HCT116 (cell line): ENCODE results near the gene AMBP. TPM values are rescaled to one million over a fixed set of nuclear protein-coding genes. Genes with fewer than 3 reads are reported as not detected.
A peak's percentile ranks its signal among the peaks of the same experiment; 100 is the strongest.

Experiments
- ATAC-seq: fragments of 200-7000 bp; cut with Tn5 transposase; 2 replicates; pipeline ENCODE4 v1.9.1; 2020; ENCODE audit warnings: mild to moderate bottlenecking, moderate library complexity
- BruUV-seq: library from RNA; stranded (reverse); fragments of 400-500 nt; replicated peaks from 2 replicates; lab custom pipeline; 2021; lab: Mats Ljungman, UMichigan
- CTCF ChIA-PET: fragments of 300-600 bp; sonication (Branson Sonifier 250); formaldehyde crosslinking; loops from one replicate; lab custom pipeline; 2021; ENCODE audit warnings: antibody characterized with exemption; lab: Charles Lee
- POLR2A ChIA-PET: fragments of 300-600, 350-600 bp; sonication (Branson Sonifier 250); formaldehyde crosslinking; loops from one replicate; lab custom pipeline; 2021; ENCODE audit warnings: antibody characterized with exemption; lab: Charles Lee
- RAD21 ChIA-PET, 2 experiments: fragments of 300-600 bp; sonication (Branson Sonifier 250); formaldehyde crosslinking; loops; one replicate each; lab custom pipeline; 2023; ENCODE audit warnings: low total read pairs in 2 of 2; ENCODE audit not compliant: uncharacterized antibody in 2 of 2, unreplicated experiment in 2 of 2, low non-redundant PET in 1 of 2; lab: Charles Lee
- DNase-seq: peaks from one replicate; pipeline ENCODE4 v3.0.0-alpha.2; 2010; ENCODE audit warnings: low read depth, low spot score
- H2AFZ ChIP-seq: fragments of 200-600 bp; shearing (Covaris generic), sonication (generic); 2 replicates; pipeline ENCODE4 v1.6.1; 2017; ENCODE audit warnings: low read depth, mixed run types, mixed read lengths, antibody characterized with exemption, low read length; ENCODE audit not compliant: poor library complexity, severe bottlenecking
- H3K27ac ChIP-seq: 2 replicates; pipeline ENCODE4 v1.5.1; 2012; ENCODE audit warnings: low read depth, low read length
- H3K27me3 ChIP-seq: fragments of 200-600 bp; sonication (generic); 2 replicates; pipeline ENCODE4 v1.6.1; 2016; ENCODE audit warnings: mixed run types, low read length, mixed read lengths; ENCODE audit not compliant: insufficient read depth
- H3K36me3 ChIP-seq, 2 experiments: fragments of 200-500 bp in 1 of 2; fragments of 200-600 bp in 1 of 2; sonication (Bioruptor generic) in 1 of 2; sonication (generic) in 1 of 2; 2 replicates each; pipeline versions ENCODE4 v1.5.1 to v1.6.1; 2014 to 2016; ENCODE audit warnings: low read length in 2 of 2, inconsistent platforms in 1 of 2, mixed read lengths in 1 of 2, mixed run types in 1 of 2; ENCODE audit not compliant: insufficient read depth in 2 of 2, control insufficient read depth in 1 of 2
- H3K4me1 ChIP-seq, 2 experiments: fragments of 200-600 bp in 1 of 2; sonication (generic) in 1 of 2; 2 replicates each; pipeline versions ENCODE4 v1.5.1 to v1.6.1; 2012 to 2017; ENCODE audit warnings: low read length in 2 of 2, inconsistent platforms in 1 of 2, mild to moderate bottlenecking in 1 of 2, mixed read lengths in 1 of 2, mixed run types in 1 of 2, moderate library complexity in 1 of 2; ENCODE audit not compliant: insufficient read depth in 2 of 2, control insufficient read depth in 1 of 2
- H3K4me2 ChIP-seq: fragments of 200-600 bp; sonication (generic); 2 replicates; pipeline ENCODE4 v1.6.1; 2017; ENCODE audit warnings: mixed run types, low read length, mixed read lengths
- H3K4me3 ChIP-seq, 2 experiments: fragments of 200-600 bp in 1 of 2; sonication (generic) in 1 of 2; replicated peaks in 1 of 2; 2 replicates each; pipeline ENCODE4 v1.5.1; 2011 to 2016; ENCODE audit warnings: low read length in 2 of 2, control low read depth in 1 of 2, low read depth in 1 of 2, mild to moderate bottlenecking in 1 of 2, mixed read lengths in 1 of 2, mixed run types in 1 of 2
- H3K79me2 ChIP-seq: fragments of 200-600 bp; sonication (generic); 2 replicates; pipeline ENCODE4 v1.6.1; 2017; ENCODE audit warnings: mild to moderate bottlenecking, mixed run types, low read length, moderate library complexity, mixed read lengths; ENCODE audit not compliant: insufficient read depth
- H3K9ac ChIP-seq: fragments of 200-600 bp; sonication (generic); 2 replicates; pipeline ENCODE4 v1.6.1; 2016; ENCODE audit warnings: low read length, mixed read lengths
- H3K9me2 ChIP-seq: fragments of 200-600 bp; sonication (generic), shearing (Covaris generic); 2 replicates; pipeline ENCODE4 v1.6.1; 2017; ENCODE audit warnings: mixed run types, mild to moderate bottlenecking, moderate library complexity; ENCODE audit not compliant: insufficient read depth
- H3K9me3 ChIP-seq, 2 experiments: fragments of 200-500 bp in 1 of 2; fragments of 200-600 bp in 1 of 2; sonication (Bioruptor generic) in 1 of 2; sonication (generic) in 1 of 2; 2 replicates each; pipeline ENCODE4 v1.6.1; 2014 to 2017; ENCODE audit warnings: low read length in 2 of 2, mixed read lengths in 2 of 2, inconsistent platforms in 1 of 2, low read depth in 1 of 2, mild to moderate bottlenecking in 1 of 2, mixed run types in 1 of 2, moderate library complexity in 1 of 2; ENCODE audit not compliant: control insufficient read depth in 1 of 2, insufficient read depth in 1 of 2
- H4K20me1 ChIP-seq: fragments of 200-600 bp; sonication (generic), shearing (Covaris generic); 2 replicates; pipeline ENCODE4 v1.6.1; 2017; ENCODE audit warnings: mixed run types, mild to moderate bottlenecking, moderate library complexity; ENCODE audit not compliant: insufficient read depth
- CBX3 ChIP-seq: IDR thresholded peaks from 2 replicates; pipeline ENCODE4 v1.6.1; 2012; ENCODE audit warnings: low read depth
- EGR1 ChIP-seq: IDR thresholded peaks from 2 replicates; pipeline ENCODE4 v1.6.1; 2012; ENCODE audit warnings: low read depth
- EZH2 ChIP-seq: fragments of 200-600 bp; sonication (generic); IDR thresholded peaks from 2 replicates; pipeline ENCODE4 v1.6.1; 2017; ENCODE audit warnings: antibody characterized with exemption, mixed run types
- RAD21 ChIP-seq: IDR thresholded peaks from 2 replicates; pipeline ENCODE4 v1.6.1; 2012; ENCODE audit warnings: low read depth, mild to moderate bottlenecking
- REST ChIP-seq: IDR thresholded peaks from 2 replicates; pipeline ENCODE4 v1.6.1; 2012; ENCODE audit warnings: low read depth
- intact Hi-C: fragments of 100-400 bp; cut with micrococcal nuclease; formaldehyde crosslinking; loops from 2 replicates; pipeline ENCODE4 v1.10.0; 2022
- total RNA-seq: library from RNA; stranded (reverse); gene quantifications from one replicate; pipeline ENCODE4 v1.2.1, GENCODE V29; 2021; ENCODE audit not compliant: unreplicated experiment
- TF ChIP-seq, protein P1 (sequence below), 3 experiments: fragments of 200-600 bp in 1 of 3; sonication (generic) in 1 of 3; IDR thresholded peaks in 2 of 3; conservative IDR thresholded peaks in 1 of 3; 2 replicates each; pipeline ENCODE4 v1.5.1; 2012 to 2017; ENCODE audit warnings: low read depth in 2 of 3, low read length in 2 of 3, antibody characterized with exemption in 1 of 3, borderline replicate concordance in 1 of 3, control low read depth in 1 of 3, mild to moderate bottlenecking in 1 of 3, mixed read lengths in 1 of 3, mixed run types in 1 of 3, moderate library complexity in 1 of 3; ENCODE audit not compliant: insufficient read depth in 1 of 3

The AMBP gene
- total RNA-seq, 1 experiment from 2014 or later = 1.9 TPM

DNA sequence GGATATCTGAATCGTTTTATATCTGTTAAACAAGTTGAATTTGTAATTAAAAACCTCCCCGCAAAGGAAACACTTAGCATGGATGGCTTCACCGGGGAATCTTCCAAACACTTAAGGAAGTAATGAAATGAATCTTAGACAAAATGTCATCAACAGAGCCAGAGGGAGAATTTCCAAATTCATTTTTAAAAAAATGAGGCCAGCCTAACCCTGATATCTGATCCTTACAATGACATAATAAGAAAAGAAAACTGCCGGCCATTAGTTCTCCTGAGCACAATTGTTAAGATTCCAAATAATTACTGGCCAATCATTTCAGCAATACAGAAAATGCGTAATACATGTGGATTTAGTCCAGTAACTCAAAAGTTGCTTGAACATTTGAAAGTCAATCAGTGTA, 27.1 kb upstream of the AMBP start (continued):
- no peak for TF ChIP-seq REST
- no peak for TF ChIP-seq RAD21
- TF ChIP-seq EZH2 = no peak
- TF ChIP-seq, protein P1, sequence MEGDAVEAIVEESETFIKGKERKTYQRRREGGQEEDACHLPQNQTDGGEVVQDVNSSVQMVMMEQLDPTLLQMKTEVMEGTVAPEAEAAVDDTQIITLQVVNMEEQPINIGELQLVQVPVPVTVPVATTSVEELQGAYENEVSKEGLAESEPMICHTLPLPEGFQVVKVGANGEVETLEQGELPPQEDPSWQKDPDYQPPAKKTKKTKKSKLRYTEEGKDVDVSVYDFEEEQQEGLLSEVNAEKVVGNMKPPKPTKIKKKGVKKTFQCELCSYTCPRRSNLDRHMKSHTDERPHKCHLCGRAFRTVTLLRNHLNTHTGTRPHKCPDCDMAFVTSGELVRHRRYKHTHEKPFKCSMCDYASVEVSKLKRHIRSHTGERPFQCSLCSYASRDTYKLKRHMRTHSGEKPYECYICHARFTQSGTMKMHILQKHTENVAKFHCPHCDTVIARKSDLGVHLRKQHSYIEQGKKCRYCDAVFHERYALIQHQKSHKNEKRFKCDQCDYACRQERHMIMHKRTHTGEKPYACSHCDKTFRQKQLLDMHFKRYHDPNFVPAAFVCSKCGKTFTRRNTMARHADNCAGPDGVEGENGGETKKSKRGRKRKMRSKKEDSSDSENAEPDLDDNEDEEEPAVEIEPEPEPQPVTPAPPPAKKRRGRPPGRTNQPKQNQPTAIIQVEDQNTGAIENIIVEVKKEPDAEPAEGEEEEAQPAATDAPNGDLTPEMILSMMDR (IDR thresholded peaks at IDR 0.05 in 2 of 3, conservative IDR thresholded peaks at IDR 0.05 in 1 of 3; ENCODE audit: borderline replicate concordance in 1 of 3, insufficient read depth in 1 of 3, low read depth in 2 of 3, low read length in 2 of 3) = no peak

GRCh38 chr9:114102484-114102883, 24.4 kb upstream of the AMBP start:
- peaks cover 3 to 4% of the 10 kb centered on the region in 2 experiments; a peak in 2 of 4 replicates for H3K9me3 ChIP-seq
- H3K4me1 ChIP-seq = peaks cover 0 to 7% of the 10 kb centered on the region in 2 experiments; a peak in 2 of 4 replicates
- CTCF ChIA-PET = no interaction called here
- BruUV-seq = no TSS peak
- no peak overlapping the region for H2AFZ ChIP-seq
- POLR2A ChIA-PET = no interaction called here
- no peak overlapping the region for H3K4me2 ChIP-seq
- H3K79me2 ChIP-seq = no peaks in the 10 kb centered on the region
- no peaks in the 10 kb centered on the region for H3K9me2 ChIP-seq
- no peaks in the 10 kb centered on the region for H4K20me1 ChIP-seq
- no peak overlapping the region for H3K27ac ChIP-seq
- TF ChIP-seq CBX3 (peak; percentile 85; the same call in 1 of the 2 replicates), EGR1 (no peak)
- ATAC-seq (no peak), DNase-seq (no peak)
- H3K4me3 ChIP-seq = no peak overlapping the region
- no peaks in the 10 kb centered on the region for H3K36me3 ChIP-seq
- no peaks in the 10 kb centered on the region for H3K27me3 ChIP-seq
- no peak overlapping the region for H3K9ac ChIP-seq
- RAD21 ChIA-PET = no interaction called here
- intact Hi-C loops = loop anchor here (1.0 kb wide), 1 partner anchor 365 kb away; no protein-coding TSS in a partner anchor
